ENCODE measurements around the gene CCDC6.
"Not testable (repeated sequence)": the region's sequence is repeated elsewhere in the genome, so short reads cannot be mapped to it uniquely, and the experiment has no call there.

Gene CCDC6

DNA sequence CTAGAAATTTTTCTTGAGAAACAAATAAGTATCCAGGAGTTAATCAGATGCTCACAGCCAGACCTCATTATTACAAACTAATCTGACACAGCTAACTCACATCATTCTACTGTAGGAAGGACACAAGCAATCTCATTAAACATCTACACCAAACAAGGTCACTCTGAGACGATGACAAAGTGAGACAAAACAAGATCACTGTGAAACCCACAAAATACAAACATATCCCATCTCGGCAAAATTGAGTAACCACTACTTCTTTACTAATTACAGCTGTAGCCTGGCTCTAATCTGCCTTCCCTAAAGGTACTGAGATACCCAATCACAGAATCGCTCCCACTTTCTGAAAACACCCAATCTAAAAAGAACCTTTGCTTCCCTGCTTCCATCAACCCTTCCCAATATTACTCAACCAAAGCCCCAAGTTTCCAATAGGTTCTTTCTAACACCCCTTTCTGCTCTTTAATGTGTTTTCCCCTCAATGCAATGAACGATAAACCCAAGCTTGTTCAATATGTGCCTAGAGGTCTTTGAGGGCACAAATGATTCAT lies 26.9 kb downstream of the CCDC6 start:
- no peak for DNase-seq

GRCh38 chr10:59878915-59879314 lies 27.4 kb downstream of the CCDC6 start:
- no peak for DNase-seq

GRCh38 chr10:59878289-59878688 lies 28.1 kb downstream of the CCDC6 start:
- no peak for DNase-seq

GRCh38 chr10:59877191-59877671 lies 29.1 kb downstream of the CCDC6 start:
- no peak for DNase-seq

- no peak for DNase-seq
Observed at GRCh38 chr10:59876695-59877094, 29.7 kb downstream of the CCDC6 start.

- not testable (repeated sequence) for DNase-seq
Observed at GRCh38 chr10:59876208-59876607, 30.1 kb downstream of the CCDC6 start.

GRCh38 chr10:59873896-59874295 lies 32.5 kb downstream of the CCDC6 start:
- no peak for DNase-seq

- no peak for DNase-seq
Observed at GRCh38 chr10:59872892-59873463, 33.4 kb downstream of the CCDC6 start.

DNA sequence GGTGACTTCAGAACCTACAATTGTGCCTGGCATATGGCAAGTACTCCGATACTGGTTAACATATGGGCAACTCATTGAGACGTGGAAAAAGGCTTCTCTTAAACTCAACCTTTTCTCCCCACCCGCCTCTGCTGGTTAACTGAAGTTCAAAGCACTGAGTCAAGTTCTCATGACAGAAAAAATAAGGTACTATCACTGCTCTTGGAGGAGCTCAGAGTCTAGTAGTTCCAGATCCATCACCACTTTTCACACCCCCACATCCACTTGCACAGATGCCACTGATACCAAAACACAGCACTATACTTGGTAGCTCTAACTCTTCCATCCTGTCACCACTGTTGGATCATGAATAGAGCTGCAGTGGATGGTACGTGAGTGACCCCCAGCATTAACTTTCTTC lies 36.2 kb downstream of the CCDC6 start:
- no peak for DNase-seq

GRCh38 chr10:59869594-59869940 lies 36.8 kb downstream of the CCDC6 start:
- DNase-seq, result no peak

- no peak for DNase-seq
Observed at GRCh38 chr10:59868696-59869593, 37.4 kb downstream of the CCDC6 start.

- DNase-seq, result no peak
Observed at GRCh38 chr10:59867590-59867989, 38.8 kb downstream of the CCDC6 start.

GRCh38 chr10:59865101-59865500 lies 41.3 kb downstream of the CCDC6 start:
- DNase-seq, result peak; percentile 47

- DNase-seq, result no peak
Observed at GRCh38 chr10:59864141-59864962, 42.0 kb downstream of the CCDC6 start.

GRCh38 chr10:59859570-59859969 lies 46.8 kb downstream of the CCDC6 start:
- no peak for DNase-seq

DNA sequence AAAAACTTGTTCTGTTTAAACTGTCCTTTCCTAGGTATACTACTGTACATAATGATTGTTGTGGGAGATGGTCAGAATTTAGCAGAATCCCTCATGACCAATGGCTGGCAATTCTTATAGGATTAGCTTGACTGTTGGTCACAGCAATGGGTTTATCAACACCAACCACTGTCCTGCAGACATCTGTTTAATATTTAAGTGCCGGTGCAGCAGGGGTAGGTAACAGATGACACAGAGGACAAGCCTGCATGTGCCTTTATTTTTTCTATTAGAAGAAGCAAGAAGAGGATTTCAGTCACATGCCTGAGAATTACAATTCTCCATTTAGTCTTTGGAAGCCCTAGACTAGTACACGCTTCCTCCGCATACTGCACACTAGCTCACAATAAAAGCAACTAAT lies 48.4 kb downstream of the CCDC6 start:
- DNase-seq, result no peak

GRCh38 chr10:59857049-59857448 lies 49.3 kb downstream of the CCDC6 start:
- DNase-seq, result no peak

DNA sequence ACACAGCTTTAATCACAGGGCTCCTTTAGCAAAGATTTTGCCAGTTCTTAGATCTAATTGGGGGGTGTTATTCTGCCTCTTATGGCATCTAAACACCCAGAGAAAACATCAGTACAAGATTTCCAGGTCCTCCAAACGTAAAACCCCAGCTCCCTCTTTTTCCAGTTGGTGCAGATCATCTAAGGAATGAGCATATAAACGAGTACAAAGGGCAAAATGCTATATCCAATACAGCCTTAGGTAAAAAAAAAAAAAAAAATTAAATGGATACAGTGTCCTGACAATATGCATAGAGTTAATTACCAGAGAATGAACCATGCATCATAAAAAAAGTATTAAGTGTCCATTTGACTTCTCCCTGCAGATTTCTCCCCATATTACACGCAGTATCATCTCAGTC lies 50.3 kb downstream of the CCDC6 start:
- no peak for DNase-seq

- DNase-seq, result no peak
Observed at GRCh38 chr10:59854571-59854970, 51.8 kb downstream of the CCDC6 start.

DNA sequence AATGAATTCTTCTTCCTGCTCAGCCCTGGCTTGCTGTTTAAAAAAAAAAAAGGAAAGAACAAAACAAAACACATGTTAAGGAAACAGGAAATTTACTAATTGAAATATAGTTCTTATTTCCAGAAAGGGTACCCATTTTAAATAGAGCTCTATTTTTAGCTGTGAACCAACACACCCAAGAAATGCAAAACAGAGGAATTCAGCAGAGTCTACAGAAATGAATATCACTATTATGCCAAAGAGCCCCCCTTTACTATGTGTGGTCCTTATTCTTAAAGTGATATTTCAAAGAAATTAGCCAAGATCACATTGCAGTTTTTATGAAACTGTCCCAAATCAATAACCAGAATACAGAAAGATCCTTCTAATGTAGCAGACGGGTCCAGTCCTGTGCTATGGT lies 53.7 kb downstream of the CCDC6 start:
- DNase-seq, result no peak

DNA sequence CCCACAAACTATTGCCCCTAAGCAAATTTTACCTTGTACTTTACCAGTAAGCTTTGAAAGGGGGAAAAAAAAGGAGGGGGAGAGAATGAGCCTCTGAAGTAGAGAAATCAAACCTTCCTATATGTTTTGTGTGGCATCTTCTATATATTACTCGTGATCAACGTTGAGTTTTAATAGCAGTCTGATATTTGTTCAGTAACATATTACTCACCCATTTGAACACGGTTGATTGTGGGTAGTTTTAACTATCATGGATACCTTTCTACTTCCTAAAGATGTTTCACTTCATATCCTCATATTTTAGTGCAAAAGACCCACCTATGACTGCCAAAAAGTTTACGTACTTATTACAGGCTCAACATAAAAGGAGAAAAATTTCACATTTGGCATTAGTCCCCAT lies 54.5 kb downstream of the CCDC6 start:
- DNase-seq, result no peak

- no peak for DNase-seq
Observed at GRCh38 chr10:59847888-59848287, 58.5 kb downstream of the CCDC6 start.

GRCh38 chr10:59847326-59847725 lies 59.0 kb downstream of the CCDC6 start:
- DNase-seq, result no peak

Measured in CD4-positive, alpha-beta T cell treated with Interleukin-10 for 1 hour (primary cell).